CD4-positive, alpha-beta T cell treated with Interleukin-21 for 1 hour (primary cell): ENCODE measurements around the gene CALCR.

Source experiments
- DNase-seq: peaks from one replicate; pipeline ENCODE4 v3.0.0-alpha.2; 2020

The CALCR gene

GRCh38 chr7:93442478-93443224, 131.9 kb downstream of the CALCR start:
- peak; percentile 28 for DNase-seq

DNA sequence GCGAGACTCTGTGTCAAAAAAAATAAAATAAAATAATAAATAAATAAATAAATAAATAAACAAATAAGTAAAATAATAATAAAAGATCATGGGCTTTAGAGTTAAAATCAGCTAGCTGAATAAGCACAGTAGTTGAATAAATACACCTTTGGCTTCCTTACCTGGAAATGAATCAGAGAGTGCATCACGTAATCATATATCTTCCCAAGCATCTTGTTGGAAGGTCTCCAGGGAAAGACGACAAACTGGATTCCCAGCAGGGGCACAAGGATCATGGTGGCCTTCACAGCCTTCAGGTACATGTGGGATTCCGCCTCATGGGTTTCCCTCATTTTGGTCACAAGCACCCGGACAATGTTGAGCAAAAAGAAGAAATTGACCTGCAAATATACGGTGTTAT, 138.7 kb downstream of the CALCR start:
- DNase-seq = no peak

DNA sequence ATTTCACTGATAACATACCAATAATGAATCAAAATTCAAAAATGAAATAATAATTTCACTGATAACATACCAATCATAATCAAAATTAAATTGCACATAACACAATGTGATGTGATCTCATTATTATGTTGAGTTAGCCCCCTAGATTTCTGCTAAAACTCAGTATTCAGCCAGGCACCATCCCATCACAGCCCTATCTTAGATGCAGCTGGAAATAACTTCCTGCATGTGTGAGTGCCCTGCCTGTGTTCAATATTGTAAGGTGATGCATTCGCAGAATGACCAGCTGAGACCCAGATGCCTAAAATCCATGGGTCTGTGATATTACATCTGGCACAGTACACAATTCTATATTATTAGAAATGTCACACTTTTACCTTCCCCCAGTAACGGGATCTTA, 142.4 kb downstream of the CALCR start:
- DNase-seq = no peak

DNA sequence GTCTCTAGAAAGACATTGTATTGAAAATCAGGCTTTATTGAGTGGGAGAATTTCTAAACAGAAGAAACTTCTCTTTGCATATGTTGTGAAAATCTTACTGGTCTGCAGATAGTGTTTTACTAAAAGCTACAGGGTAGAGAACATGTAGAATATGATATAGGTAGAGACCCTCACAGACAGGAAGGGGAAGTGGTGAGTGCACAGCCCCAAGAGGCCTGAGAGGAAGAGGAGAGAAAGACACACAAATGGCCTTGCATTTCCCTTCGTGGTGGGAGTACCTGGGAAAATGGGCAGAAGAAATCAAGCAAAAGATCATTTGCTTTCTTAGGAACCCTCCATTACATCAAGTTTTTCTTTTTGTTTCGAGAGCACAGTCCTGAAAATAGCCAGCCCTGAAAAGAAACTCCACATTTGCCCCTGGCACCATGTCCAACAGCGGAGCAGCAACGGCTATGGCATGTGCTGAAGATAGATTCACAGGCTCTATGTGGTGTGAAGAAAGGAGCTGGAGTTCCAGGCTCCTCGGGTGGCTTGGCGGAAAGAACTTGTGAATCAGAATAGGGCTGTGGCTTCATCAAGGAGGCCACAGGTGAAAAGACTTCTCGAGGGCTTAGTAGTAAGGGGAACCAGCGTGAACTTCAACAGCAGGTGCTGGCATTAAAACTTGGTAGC, 143.5 kb downstream of the CALCR start:
- DNase-seq = no peak

- DNase-seq = no peak
These were observed 145.0 kb downstream of the CALCR start for GRCh38 chr7:93429563-93429962.

DNA sequence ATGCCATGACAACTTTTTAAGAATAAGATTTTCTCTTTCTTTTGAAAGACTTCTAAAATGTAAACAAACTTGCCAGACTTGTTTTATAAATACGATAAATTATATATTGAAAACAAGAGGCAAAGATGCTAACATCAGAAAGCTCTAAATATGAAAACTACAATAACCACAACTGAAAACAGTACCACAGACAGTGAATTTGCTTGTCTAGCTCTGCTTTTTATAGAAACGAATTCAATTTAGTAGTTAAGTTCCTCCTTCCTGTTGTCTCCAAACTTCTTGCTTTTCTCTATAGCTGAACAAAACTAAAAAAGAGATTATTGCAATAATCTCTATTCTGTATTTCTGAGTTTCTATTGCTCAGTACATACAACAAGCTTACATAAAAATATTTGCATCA, 147.4 kb downstream of the CALCR start:
- no peak for DNase-seq

DNA sequence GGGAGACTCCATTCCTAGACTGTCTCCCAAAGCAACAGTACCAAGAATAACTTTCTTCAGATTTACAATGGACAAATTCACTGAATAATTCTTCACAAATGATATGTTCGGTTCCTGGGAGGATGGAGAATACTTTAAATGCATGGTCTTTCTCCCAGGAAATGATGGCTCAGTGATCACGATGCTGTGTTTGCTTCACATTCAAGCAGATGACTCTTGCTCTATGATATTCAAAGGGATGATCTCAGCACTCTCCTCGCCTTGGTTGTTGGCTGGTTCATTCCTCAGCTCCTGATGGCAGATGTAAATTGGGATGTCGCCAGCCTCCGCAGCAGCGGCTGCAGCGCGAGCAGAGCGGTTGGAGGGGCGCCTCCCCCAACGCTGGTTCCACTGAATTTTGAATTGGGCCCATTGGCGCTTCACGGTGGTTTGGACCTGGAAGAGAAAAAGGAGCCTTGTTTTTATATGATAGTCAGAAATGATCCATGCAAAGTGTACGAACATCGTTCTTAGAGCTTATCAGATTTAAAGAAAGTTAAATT, 148.3 kb downstream of the CALCR start:
- no peak for DNase-seq

- no peak for DNase-seq
These were observed 159.9 kb downstream of the CALCR start for GRCh38 chr7:93414574-93414973.

- no peak for DNase-seq
These were observed 165.2 kb downstream of the CALCR start for GRCh38 chr7:93409324-93409723.

DNA sequence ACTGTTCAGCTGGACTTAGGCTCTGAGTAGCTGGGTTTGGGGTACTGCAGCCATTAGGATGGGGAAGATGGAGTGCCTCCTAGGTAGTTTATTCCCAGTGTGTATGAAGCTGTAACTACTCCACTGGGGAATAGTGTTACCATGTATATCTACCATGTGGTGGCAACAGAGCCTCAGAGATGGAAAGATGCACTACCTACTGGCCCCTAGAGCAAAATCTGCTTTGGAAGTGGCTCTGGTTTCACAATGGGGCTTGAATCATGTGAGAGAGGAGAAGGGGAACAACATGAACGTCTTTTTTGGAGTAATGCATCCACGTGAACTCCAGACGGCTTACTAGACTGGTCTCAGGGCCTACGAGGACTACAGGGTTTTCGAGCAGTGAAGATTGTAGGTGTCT, 167.3 kb downstream of the CALCR start:
- DNase-seq = no peak

DNA sequence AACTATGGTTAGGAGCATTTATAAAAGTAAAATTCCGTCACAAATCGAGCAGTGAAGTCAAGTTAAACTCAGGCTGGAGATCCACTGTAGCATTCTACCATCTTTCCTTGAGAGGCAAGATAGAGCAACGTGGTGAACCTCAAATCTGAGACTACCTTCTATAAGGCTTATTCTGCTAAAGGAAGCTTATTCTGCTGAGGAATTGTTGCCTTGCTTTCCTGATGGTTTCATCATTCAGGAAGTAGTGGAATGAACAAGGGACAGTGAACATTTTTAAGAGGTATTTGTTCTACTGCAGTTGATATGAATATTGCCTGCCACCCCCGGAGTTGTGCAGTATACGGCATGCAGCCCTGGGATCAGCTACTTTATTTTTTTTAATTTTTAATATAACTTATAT, 171.6 kb downstream of the CALCR start:
- DNase-seq = no peak

DNA sequence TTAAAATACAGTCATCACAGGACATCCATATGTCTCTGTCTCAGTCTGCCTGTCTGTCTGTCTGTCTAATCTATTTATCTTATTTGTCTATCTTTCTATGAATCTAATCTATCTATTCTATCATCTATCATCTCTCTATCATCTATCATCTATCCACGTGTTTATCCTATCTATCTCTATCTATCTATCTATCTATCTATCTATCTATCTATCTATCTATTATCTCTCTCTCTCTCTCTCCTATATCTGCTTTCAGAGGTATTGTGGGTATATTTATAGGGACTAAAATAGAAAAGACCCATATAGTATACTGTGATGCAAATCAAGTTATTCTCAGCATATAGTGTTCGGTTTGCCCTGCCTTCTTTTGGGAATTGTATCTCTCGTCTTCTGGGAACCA, 174.9 kb downstream of the CALCR start:
- no peak for DNase-seq

DNA sequence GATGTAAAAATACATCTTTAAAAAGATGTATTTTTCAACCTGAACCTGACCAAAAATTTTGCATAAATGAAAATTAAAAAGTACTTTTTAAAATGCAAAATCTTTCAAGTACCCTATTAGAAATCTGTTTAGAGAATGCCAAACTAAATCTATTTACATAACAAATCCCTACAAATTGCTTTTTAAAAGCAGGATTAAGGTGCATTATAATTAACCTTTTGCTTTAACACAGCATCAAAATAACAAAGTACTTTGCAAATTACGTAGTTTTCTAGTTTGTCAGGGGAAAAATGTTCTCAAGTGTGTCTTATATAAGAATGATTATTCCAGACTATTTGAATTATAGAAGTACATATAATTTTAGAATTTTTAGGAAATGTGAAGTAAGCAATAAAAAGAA, 181.5 kb downstream of the CALCR start:
- DNase-seq = no peak

DNA sequence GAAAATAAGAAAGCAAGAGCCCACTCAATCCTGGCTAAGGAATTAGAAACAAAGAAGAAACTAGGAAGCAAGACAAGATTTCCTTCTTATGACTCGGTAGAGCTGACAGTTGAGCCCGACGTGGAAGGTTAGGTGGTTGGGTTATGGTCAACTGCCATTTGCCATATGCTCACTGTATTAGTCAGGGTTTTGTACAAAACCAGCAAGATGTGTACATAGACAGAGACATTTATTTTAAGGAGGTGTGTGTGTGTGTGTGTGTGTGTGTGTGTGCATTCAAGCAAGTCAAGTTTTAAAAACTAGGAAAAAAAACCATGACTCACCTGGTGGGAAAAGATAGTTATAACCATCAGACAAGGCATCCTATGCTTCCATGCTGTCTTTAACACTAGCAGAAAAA, 183.9 kb downstream of the CALCR start:
- DNase-seq = no peak

- no peak for DNase-seq
These were observed 192.2 kb downstream of the CALCR start for GRCh38 chr7:93382362-93382761.

- DNase-seq = no peak
These were observed 196.3 kb downstream of the CALCR start for GRCh38 chr7:93378131-93378760.

DNA sequence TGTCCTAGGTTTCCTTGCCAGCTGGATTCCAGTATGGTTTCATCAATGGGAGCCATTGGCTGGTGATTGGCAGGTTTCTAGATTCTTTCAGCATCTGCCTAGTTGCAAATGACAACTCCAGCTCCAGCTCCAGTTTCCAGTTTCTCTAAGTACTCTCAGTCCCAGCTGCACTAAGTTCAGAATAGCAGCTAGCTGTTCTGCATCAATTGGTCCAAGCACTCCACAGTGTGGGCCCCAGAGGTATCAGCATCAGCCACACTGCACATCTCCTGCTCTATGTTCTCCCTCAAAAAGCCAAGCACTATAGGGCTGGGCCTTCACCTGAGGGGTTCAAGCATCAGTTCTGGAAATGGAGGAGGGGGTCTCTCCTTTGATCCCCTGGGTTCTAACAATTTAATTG, 198.9 kb downstream of the CALCR start:
- DNase-seq = no peak
